Activated naive CD8-positive, alpha-beta T cell treated with anti-CD3 and anti-CD28 coated beads for 36 hours (primary cell): Measurements from ENCODE around the gene TTLL11. TPM values are rescaled to one million over a fixed set of nuclear protein-coding genes. Genes with fewer than 3 reads are reported as not detected.

ENCODE experiments used
- DNase-seq: peaks from one replicate; pipeline ENCODE4 v3.0.0; 2021
- H3K27ac Mint-ChIP-seq: one replicate; pipeline ENCODE4 v1.8.0; 2022; ENCODE audit warnings: mild to moderate bottlenecking, moderate library complexity, mixed read lengths
- H3K27me3 Mint-ChIP-seq: one replicate; pipeline ENCODE4 v1.8.0; 2022; ENCODE audit warnings: mild to moderate bottlenecking, mixed read lengths
- H3K36me3 Mint-ChIP-seq: one replicate; pipeline ENCODE4 v1.8.0; 2021; ENCODE audit warnings: mild to moderate bottlenecking, mixed read lengths
- H3K4me1 Mint-ChIP-seq: one replicate; pipeline ENCODE4 v1.8.0; 2021; ENCODE audit warnings: mixed read lengths
- H3K4me3 Mint-ChIP-seq: one replicate; pipeline ENCODE4 v1.8.0; 2022; ENCODE audit warnings: mild to moderate bottlenecking, moderate library complexity, mixed read lengths
- H3K9me3 Mint-ChIP-seq: one replicate; pipeline ENCODE4 v1.8.0; 2022; ENCODE audit warnings: mixed read lengths
- total RNA-seq, 2 experiments: library from RNA; stranded (reverse); gene quantifications; one replicate each; pipeline ENCODE4 v1.2.3, GENCODE V29; 2021

TTLL11 gene
- total RNA-seq, 2 experiments from 2014 or later, result 2.5 to 2.8 TPM

- no peaks in the 10 kb centered on the region for H3K9me3 Mint-ChIP-seq
- H3K4me1 Mint-ChIP-seq, result no peaks in the 10 kb centered on the region
- H3K36me3 Mint-ChIP-seq, result no peaks in the 10 kb centered on the region
- H3K27me3 Mint-ChIP-seq, result no peaks in the 10 kb centered on the region
- no peak overlapping the region for H3K27ac Mint-ChIP-seq
- no peak for DNase-seq
- no peak overlapping the region for H3K4me3 Mint-ChIP-seq
These were observed 155.9 kb downstream of the TTLL11 start for GRCh38 chr9:121937240-121937639.

- no peaks in the 10 kb centered on the region for H3K9me3 Mint-ChIP-seq
- DNase-seq, result no peak
- no peaks in the 10 kb centered on the region for H3K4me1 Mint-ChIP-seq
- H3K27ac Mint-ChIP-seq, result no peak overlapping the region
- no peaks in the 10 kb centered on the region for H3K27me3 Mint-ChIP-seq
- no peak overlapping the region for H3K4me3 Mint-ChIP-seq
- no peaks in the 10 kb centered on the region for H3K36me3 Mint-ChIP-seq
These were observed 157.4 kb downstream of the TTLL11 start for GRCh38 chr9:121935739-121936138.

DNA sequence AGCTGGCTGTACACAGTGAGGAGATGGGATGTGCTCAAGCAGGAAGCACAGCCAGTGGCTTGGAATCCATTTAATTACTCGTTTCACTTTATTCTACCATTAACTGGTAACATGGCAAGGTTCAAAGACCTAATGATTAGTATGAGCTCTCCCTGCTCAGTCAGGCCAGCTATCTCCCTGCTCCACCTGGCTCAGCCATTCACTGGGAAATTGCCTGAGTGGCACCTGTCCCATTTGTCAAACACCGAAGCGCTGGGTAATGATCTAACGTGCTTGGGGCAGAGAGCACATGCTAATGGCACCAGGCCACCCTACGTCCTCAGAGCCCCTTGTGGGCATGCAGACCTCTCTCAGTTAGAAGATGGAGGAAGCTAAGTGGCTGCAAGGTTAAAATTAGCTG lies 162.2 kb downstream of the TTLL11 start:
- Mint-ChIP-seq H3K9me3 (no peaks in the 10 kb centered on the region), H3K36me3 (no peaks in the 10 kb centered on the region), H3K4me3 (no peak overlapping the region), H3K27me3 (no peaks in the 10 kb centered on the region), H3K27ac (no peak overlapping the region), H3K4me1 (peaks cover 2% of the 10 kb centered on the region)
- DNase-seq, result no peak

DNA sequence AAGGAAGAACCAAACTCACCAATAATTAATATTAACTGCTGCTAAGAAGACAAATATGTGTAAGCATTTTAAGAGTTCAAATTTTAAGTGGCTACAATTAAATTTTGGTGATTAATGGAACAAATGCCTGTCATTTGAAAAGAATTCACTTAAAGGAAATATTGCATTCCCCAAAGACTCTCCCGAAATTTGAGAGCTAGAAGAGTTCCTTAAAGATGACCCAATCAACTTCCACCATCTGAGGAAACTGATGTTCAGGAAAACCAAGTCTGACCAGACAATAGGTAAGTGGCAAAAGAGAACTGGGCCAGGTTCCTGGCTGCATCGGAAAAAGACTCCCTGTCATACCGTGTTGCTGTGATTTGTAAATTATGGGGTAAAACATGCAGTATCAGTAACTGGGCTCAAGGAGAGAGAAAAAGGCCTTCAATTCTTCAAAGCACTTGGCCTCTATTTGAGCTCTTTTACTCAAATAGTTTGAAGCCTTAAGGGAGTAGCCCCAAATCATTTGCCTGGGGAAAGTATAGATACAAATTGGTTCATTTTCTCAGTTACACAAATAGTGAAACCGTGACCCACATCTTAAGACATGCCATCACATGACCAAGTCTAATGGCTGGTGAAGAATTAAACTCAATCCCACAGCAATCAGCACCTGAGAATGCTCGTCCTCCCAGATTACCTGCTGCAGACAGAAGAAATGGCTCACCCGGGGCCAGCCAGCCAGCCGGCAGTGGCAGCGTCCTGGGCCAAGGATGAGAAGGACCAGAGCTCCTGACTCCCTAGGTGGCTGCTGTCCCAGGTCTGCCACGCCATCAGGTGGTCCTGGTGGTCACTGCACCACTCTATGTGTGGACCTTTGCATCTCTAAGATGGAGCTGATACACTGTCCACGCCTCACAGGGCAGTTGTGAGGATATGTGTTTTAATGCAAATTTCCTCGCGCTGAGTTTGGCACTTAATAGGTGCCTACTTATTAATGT lies 162.9 kb downstream of the TTLL11 start:
- no peak overlapping the region for H3K4me3 Mint-ChIP-seq
- no peaks in the 10 kb centered on the region for H3K27me3 Mint-ChIP-seq
- H3K36me3 Mint-ChIP-seq, result no peaks in the 10 kb centered on the region
- DNase-seq, result no peak
- H3K4me1 Mint-ChIP-seq, result peaks cover 3% of the 10 kb centered on the region
- no peaks in the 10 kb centered on the region for H3K9me3 Mint-ChIP-seq
- no peak overlapping the region for H3K27ac Mint-ChIP-seq

DNA sequence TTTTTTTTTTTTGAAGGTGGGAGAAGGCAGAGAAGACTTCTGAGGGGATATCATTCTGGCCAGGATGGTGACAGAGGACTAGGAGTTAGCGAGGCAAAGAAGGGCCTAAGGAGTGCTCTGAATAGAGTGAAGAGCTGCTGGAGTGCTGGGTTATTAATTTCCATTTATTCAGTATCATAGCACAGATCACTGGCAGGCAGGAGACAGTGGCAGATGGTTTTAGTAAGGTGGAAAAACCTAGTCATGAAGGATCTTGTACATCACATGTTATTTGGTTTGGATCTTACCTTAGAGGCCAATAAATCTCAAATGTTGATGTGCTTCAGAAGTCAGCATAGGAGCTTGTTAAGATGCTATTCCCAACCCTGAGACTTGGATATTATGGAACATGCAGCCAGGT lies 165.5 kb downstream of the TTLL11 start:
- Mint-ChIP-seq H3K4me1 (peaks cover 3% of the 10 kb centered on the region), H3K27ac (no peak overlapping the region), H3K27me3 (no peaks in the 10 kb centered on the region)

DNA sequence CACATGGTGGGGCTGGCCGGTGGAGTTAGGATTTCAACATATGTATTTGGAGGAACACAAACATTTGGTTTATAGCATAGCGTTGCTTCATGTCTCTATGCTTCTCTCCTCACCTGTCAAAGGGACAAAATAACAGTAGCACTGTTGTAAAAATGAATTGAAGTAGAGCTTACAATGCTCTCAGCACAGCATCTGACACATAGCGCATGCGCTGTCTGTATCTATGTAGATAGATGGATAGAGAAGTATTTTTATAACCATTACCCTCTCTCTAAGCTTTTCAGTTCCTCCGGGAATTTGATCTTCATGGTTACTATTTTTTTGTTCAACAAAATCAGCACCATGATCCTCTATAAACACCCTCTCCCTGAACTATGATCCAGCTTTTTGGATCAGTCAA lies 166.0 kb downstream of the TTLL11 start:
- peaks cover 3% of the 10 kb centered on the region for H3K4me1 Mint-ChIP-seq
- no peak for DNase-seq
- no peaks in the 10 kb centered on the region for H3K27me3 Mint-ChIP-seq
- H3K4me3 Mint-ChIP-seq, result no peak overlapping the region
- no peaks in the 10 kb centered on the region for H3K9me3 Mint-ChIP-seq
- H3K27ac Mint-ChIP-seq, result no peak overlapping the region
- H3K36me3 Mint-ChIP-seq, result no peaks in the 10 kb centered on the region

More for the DNA sequence above, 165.5 kb downstream of the TTLL11 start:
- Mint-ChIP-seq H3K36me3 (no peaks in the 10 kb centered on the region), H3K4me3 (no peak overlapping the region), H3K9me3 (no peaks in the 10 kb centered on the region)
- no peak for DNase-seq

DNA sequence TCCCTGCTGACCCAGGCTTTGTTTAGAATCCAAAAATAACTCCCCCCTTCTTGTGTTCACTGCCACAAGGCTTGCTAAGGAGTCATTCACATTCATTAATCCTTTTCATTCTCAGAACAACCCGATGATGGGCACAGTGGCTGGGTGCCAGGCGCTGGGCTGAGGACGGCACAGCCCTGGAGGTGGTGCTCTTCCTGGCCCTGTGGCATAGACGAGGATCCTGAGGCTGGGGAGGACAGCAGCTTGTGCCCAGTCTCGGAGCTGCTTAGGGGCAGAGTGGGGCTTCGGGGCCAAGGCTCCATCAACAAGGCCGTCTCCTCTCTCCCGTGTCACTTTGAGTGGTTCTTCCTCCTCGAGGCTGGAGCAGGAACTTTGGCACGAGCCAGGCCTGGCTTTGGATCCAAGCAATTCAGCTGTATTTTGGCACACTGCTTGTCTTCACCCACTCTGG lies 166.7 kb downstream of the TTLL11 start:
- no peak overlapping the region for H3K4me3 Mint-ChIP-seq
- peaks cover 3% of the 10 kb centered on the region for H3K4me1 Mint-ChIP-seq
- no peak for DNase-seq
- no peaks in the 10 kb centered on the region for H3K9me3 Mint-ChIP-seq
- no peak overlapping the region for H3K27ac Mint-ChIP-seq
- H3K36me3 Mint-ChIP-seq, result no peaks in the 10 kb centered on the region
- no peaks in the 10 kb centered on the region for H3K27me3 Mint-ChIP-seq

DNA sequence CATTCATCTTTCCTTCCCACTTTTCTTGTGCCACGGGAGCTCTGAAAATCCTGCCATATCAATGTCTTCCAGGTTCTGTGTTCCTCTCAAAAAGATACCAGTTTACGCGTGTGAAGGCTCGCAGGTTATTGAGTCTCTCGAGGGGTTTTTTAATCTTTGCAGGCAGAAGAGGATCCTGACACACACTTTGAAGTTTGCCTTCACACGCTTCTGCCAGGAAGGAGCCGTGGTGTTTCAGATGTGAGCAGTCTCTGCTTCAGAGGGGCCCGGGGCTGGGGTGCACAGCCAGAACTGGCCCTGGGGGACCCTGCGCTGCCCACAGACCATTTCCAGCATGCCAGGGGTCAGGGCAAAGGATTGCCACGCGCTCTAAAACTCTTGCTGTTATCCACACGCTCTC lies 167.2 kb downstream of the TTLL11 start:
- Mint-ChIP-seq H3K27ac (no peak overlapping the region), H3K4me3 (no peak overlapping the region), H3K27me3 (no peaks in the 10 kb centered on the region), H3K9me3 (no peaks in the 10 kb centered on the region), H3K4me1 (peaks cover 3% of the 10 kb centered on the region), H3K36me3 (no peaks in the 10 kb centered on the region)
- DNase-seq, result no peak

DNA sequence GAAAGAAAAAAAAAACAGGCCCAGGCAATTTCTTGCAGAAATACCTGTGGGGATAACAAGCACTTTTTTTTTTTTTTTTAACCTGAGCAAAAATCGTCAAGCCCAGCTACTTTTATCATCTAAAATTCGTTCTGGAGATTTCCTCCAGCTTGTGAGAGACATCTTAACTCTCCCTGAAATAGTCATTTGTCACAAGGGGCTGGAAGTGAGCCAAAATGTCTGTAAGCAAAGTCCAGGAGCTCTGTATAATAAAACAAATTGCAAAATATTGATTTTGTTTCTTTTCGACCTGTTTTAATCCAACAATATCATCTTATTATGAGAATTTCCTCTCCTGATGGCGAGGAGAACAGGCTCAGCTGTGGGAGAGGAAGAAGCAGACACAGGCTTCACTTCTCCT lies 168.4 kb downstream of the TTLL11 start:
- no peak for DNase-seq
- peaks cover 3% of the 10 kb centered on the region for H3K4me1 Mint-ChIP-seq
- H3K36me3 Mint-ChIP-seq, result no peaks in the 10 kb centered on the region
- H3K27me3 Mint-ChIP-seq, result no peaks in the 10 kb centered on the region
- H3K4me3 Mint-ChIP-seq, result no peak overlapping the region
- no peaks in the 10 kb centered on the region for H3K9me3 Mint-ChIP-seq
- no peak overlapping the region for H3K27ac Mint-ChIP-seq

DNA sequence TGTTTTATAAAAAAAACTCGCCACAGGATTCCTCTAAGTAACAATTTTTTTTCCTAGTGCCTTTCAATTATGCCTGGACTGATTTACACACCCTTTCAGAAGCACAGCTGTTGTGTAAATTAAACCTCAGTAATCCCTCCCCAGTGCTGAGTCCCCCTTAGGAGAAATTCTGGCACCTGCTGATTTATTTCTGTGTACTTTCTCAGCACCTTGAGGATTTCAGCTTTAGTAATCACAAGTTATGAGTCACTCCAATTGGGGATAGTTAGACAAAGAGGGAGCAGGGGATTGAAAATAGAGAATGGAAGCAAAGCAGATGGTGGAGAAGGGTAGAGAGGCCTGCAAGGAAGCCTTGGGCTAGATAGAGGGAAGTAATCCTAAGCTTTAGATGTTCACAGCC lies 171.7 kb downstream of the TTLL11 start:
- H3K4me3 Mint-ChIP-seq, result no peak overlapping the region
- no peak for DNase-seq
- H3K27ac Mint-ChIP-seq, result no peak overlapping the region
- no peaks in the 10 kb centered on the region for H3K9me3 Mint-ChIP-seq
- no peaks in the 10 kb centered on the region for H3K36me3 Mint-ChIP-seq
- peaks cover 2% of the 10 kb centered on the region for H3K4me1 Mint-ChIP-seq
- H3K27me3 Mint-ChIP-seq, result no peaks in the 10 kb centered on the region

GRCh38 chr9:121917375-121918335 lies 175.5 kb downstream of the TTLL11 start:
- no peaks in the 10 kb centered on the region for H3K27me3 Mint-ChIP-seq
- no peak overlapping the region for H3K27ac Mint-ChIP-seq
- H3K36me3 Mint-ChIP-seq, result no peaks in the 10 kb centered on the region
- H3K9me3 Mint-ChIP-seq, result no peaks in the 10 kb centered on the region
- no peaks in the 10 kb centered on the region for H3K4me1 Mint-ChIP-seq
- DNase-seq, result no peak
- no peak overlapping the region for H3K4me3 Mint-ChIP-seq

GRCh38 chr9:121915304-121915625 lies 177.8 kb downstream of the TTLL11 start:
- Mint-ChIP-seq H3K4me3 (no peak overlapping the region), H3K4me1 (no peaks in the 10 kb centered on the region), H3K27ac (no peak overlapping the region), H3K36me3 (no peaks in the 10 kb centered on the region), H3K27me3 (no peaks in the 10 kb centered on the region), H3K9me3 (no peaks in the 10 kb centered on the region)
- DNase-seq, result no peak

DNA sequence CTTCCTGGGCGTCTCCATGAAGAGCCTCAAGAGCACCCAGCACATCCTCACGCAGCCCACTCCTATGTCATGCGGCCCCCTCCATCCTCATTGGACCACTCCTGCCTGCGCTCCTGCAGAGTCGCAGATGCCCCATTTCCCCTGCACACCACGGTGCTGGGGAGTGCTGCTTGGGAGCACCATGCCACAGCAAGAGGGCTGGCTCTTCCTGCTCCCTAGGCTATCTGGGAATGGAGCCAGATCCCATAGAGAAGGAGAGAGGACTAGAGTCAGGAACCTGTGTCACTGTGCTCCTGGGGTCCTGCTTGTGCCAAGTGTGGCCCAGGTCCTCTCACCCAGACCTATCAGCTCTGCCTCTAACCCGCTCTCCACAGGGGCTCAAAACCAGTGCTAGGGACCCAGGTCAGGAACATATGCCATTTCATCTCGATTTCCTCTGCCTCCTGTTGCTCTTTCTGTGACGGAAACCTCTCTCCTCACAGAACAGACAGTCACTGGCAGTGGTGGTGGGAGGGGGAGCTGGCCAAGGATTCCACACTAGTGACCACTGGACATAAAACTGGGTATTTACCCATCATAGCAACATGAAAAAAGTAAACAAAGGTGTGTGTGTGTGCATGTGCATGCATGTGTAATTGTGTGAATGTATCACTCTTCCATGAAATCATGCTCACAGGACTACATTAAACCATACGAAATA lies 178.4 kb downstream of the TTLL11 start:
- DNase-seq, result no peak
- no peaks in the 10 kb centered on the region for H3K36me3 Mint-ChIP-seq
- H3K9me3 Mint-ChIP-seq, result no peaks in the 10 kb centered on the region
- no peak overlapping the region for H3K4me3 Mint-ChIP-seq
- no peaks in the 10 kb centered on the region for H3K27me3 Mint-ChIP-seq
- no peak overlapping the region for H3K27ac Mint-ChIP-seq
- no peaks in the 10 kb centered on the region for H3K4me1 Mint-ChIP-seq

DNA sequence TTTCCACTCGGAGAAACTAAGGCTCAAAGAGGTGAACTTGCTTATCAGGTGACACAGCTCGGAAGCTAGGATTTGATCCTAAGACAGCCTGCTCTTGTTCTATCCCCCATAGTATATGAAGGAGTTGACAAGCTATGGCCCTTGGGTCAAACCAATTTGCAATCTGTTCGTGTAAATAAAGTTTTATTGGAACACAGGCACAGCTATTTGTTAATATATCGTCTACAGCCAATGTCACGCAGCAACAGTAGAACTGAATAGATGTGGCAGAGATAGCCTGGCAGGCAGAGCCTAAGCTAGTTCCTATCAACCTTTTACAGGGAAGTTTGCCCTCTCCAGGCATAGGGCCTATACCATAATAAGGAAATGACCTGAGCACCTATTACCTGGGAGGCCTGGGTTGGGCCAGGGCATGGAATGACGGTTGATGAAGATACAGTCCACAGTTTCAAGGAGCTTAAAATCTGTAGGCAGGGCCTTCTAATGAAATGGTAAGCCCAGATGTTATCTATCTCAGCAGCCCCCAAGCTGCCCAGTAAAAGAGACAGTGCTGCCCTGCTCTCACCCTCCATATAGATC lies 179.0 kb downstream of the TTLL11 start:
- Mint-ChIP-seq H3K36me3 (no peaks in the 10 kb centered on the region), H3K9me3 (no peaks in the 10 kb centered on the region), H3K27me3 (no peaks in the 10 kb centered on the region), H3K4me1 (no peaks in the 10 kb centered on the region), H3K27ac (no peak overlapping the region), H3K4me3 (no peak overlapping the region)
- DNase-seq, result no peak
